ENCODE data around the gene KIF18B. TPM values are rescaled to one million over a fixed set of nuclear protein-coding genes. Genes with fewer than 3 reads are reported as not detected.

The KIF18B gene
- total and polyA plus RNA-seq, 10 of the 15 experiments (the other 5 are each of a cell fraction or from before 2014, with no cell fraction given): 2.8 to 46.2 (median 20.5) TPM

DNA sequence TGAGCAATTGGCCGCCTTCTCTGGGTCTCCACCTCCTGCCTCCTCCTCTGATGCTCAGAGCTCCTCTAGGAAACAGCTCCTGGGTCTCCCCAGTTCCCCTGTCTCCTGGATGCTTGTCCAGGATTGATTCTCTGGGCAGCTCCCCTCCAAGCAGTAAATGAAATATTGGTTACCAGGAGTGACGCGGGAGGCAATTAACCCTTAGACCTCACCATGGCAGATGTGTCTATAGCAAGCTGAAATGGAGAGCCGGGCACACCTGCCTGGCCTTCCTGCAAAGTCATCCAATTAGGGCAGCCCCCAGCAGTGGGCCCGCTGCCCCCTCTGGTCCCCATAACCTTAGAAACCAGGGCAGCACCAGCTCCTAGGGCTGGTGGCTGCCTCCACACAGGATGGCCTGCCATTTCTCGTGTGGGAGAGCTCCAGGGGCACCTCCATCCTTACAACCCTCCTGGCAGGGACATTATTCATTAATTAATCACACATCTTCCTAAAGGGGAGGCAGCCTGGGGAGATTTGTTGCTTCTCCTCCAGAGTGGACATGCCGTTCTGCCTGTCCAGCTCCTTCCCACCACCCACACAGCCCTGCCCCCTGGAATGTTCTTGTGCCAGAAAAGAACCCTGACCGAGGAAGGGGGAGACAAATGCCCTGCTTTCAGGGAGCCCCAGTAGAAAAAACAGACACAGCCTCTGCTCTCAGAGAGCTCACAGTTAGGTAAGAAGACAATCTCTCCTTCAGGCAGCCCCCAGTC lies 8.3 kb upstream of the KIF18B start:
- ChIA-PET CTCF (interaction anchor here (0.7 to 6.3 kb wide), 4 partner anchors 36 to 196 kb away, joined by 3 to 29 read pairs (median 4); no protein-coding TSS in a partner anchor), SMC1A (ENCODE audit: uncharacterized antibody, unreplicated experiment) (interaction anchor here (1.4 kb wide), 1 partner anchor 11 kb away, joined by 3 read pairs; no protein-coding TSS in a partner anchor), RAD21 (ENCODE audit: unreplicated experiment) (interaction anchor here (0.5 to 1.1 kb wide), 2 partner anchors 31 to 36 kb away, joined by 3 to 4 read pairs; no protein-coding TSS in a partner anchor), POLR2A (interaction anchor here (0.5 kb wide), 1 partner anchor 117 kb away, joined by 3 read pairs; no protein-coding TSS in a partner anchor)
- intact Hi-C loops (cut with micrococcal nuclease; ENCODE audit: unreplicated experiment): no loop called here
- no peak overlapping the region for H3K4me2 ChIP-seq (ENCODE audit: control insufficient read depth, insufficient read depth)
- H2AFZ ChIP-seq (ENCODE audit: control insufficient read depth, low read depth, low read length): no peak overlapping the region
- H3K27me3 ChIP-seq (replicated peaks in 1 of 2; ENCODE audit: control insufficient read depth in 2 of 2, insufficient read depth in 2 of 2, low read length in 1 of 2): peaks cover 3 to 5% of the 10 kb centered on the region in 2 experiments
- FAIRE-seq (no peak), DNase-seq (ENCODE audit: low read depth, low spot score) (no peak), ATAC-seq (no peak)
- no peaks in the 10 kb centered on the region for H3K9me3 ChIP-seq (replicated peaks; ENCODE audit: control insufficient read depth, insufficient read depth, low read length)
- 44% methylated on average over 8 of the region's 8 CpGs for WGBS (ENCODE audit: insufficient coverage, insufficient replicate concordance, low lambda C conversion rate, missing lambda C conversion rate)
- no peak overlapping the region for H3K4me3 ChIP-seq
- no peak overlapping the region for H3K27ac ChIP-seq (ENCODE audit: control insufficient read depth, insufficient read depth)
- no peaks in the 10 kb centered on the region for H3K36me3 ChIP-seq (ENCODE audit: control insufficient read depth in 2 of 2, insufficient read depth in 2 of 2, low read length in 1 of 2)
- BruUV-seq (replicated peaks): no TSS peak
- no peaks in the 10 kb centered on the region for H4K20me1 ChIP-seq (ENCODE audit: control insufficient read depth, insufficient read depth)
- no peak overlapping the region for H3K9ac ChIP-seq (ENCODE audit: control insufficient read depth, insufficient read depth, low read length)
- no peaks in the 10 kb centered on the region for H3K79me2 ChIP-seq (ENCODE audit: control insufficient read depth, insufficient read depth, low read length)
- in situ Hi-C loops (cut with MboI): no loop called here
- no peaks in the 10 kb centered on the region for H3K4me1 ChIP-seq (ENCODE audit: control insufficient read depth, insufficient read depth, low read length)
- TF ChIP-seq RFX5 (IDR thresholded peaks at IDR 0.05; ENCODE audit: low read depth, low read length) (no peak), ETV6 (conservative IDR thresholded peaks at IDR 0.05 in 1 of 2, IDR thresholded peaks at IDR 0.05 in 1 of 2; ENCODE audit: borderline replicate concordance in 1 of 2, low read depth in 1 of 2) (no peak), SMAD5 (IDR thresholded peaks at IDR 0.05; ENCODE audit: low read depth) (no peak), JUNB (IDR thresholded peaks at IDR 0.05) (no peak), SUPT20H (IDR thresholded peaks at IDR 0.05; ENCODE audit: borderline replicate concordance, control insufficient read depth, low read depth, low read length) (no peak), WRNIP1 (IDR thresholded peaks at IDR 0.05; ENCODE audit: borderline replicate concordance, low read depth, low read length) (no peak), IKZF2 (IDR thresholded peaks at IDR 0.05) (no peak)
- TF ChIP-seq, protein P1, sequence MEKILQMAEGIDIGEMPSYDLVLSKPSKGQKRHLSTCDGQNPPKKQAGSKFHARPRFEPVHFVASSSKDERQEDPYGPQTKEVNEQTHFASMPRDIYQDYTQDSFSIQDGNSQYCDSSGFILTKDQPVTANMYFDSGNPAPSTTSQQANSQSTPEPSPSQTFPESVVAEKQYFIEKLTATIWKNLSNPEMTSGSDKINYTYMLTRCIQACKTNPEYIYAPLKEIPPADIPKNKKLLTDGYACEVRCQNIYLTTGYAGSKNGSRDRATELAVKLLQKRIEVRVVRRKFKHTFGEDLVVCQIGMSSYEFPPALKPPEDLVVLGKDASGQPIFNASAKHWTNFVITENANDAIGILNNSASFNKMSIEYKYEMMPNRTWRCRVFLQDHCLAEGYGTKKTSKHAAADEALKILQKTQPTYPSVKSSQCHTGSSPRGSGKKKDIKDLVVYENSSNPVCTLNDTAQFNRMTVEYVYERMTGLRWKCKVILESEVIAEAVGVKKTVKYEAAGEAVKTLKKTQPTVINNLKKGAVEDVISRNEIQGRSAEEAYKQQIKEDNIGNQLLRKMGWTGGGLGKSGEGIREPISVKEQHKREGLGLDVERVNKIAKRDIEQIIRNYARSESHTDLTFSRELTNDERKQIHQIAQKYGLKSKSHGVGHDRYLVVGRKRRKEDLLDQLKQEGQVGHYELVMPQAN (conservative IDR thresholded peaks at IDR 0.05): no peak
- TF ChIP-seq, protein P2, sequence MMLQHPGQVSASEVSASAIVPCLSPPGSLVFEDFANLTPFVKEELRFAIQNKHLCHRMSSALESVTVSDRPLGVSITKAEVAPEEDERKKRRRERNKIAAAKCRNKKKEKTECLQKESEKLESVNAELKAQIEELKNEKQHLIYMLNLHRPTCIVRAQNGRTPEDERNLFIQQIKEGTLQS (IDR thresholded peaks at IDR 0.05; ENCODE audit: borderline replicate concordance, extremely low read depth, low read depth, low read length): no peak
- TF ChIP-seq, protein P3, sequence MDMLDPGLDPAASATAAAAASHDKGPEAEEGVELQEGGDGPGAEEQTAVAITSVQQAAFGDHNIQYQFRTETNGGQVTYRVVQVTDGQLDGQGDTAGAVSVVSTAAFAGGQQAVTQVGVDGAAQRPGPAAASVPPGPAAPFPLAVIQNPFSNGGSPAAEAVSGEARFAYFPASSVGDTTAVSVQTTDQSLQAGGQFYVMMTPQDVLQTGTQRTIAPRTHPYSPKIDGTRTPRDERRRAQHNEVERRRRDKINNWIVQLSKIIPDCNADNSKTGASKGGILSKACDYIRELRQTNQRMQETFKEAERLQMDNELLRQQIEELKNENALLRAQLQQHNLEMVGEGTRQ (IDR thresholded peaks at IDR 0.05; ENCODE audit: borderline replicate concordance, low read depth, low read length): no peak
- TF ChIP-seq, protein P4, sequence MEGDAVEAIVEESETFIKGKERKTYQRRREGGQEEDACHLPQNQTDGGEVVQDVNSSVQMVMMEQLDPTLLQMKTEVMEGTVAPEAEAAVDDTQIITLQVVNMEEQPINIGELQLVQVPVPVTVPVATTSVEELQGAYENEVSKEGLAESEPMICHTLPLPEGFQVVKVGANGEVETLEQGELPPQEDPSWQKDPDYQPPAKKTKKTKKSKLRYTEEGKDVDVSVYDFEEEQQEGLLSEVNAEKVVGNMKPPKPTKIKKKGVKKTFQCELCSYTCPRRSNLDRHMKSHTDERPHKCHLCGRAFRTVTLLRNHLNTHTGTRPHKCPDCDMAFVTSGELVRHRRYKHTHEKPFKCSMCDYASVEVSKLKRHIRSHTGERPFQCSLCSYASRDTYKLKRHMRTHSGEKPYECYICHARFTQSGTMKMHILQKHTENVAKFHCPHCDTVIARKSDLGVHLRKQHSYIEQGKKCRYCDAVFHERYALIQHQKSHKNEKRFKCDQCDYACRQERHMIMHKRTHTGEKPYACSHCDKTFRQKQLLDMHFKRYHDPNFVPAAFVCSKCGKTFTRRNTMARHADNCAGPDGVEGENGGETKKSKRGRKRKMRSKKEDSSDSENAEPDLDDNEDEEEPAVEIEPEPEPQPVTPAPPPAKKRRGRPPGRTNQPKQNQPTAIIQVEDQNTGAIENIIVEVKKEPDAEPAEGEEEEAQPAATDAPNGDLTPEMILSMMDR (IDR thresholded peaks at IDR 0.05 in 2 of 3, conservative IDR thresholded peaks at IDR 0.05 in 1 of 3; ENCODE audit: control insufficient read depth in 2 of 3, extremely low read depth in 1 of 3, insufficient read depth in 1 of 3, low read depth in 3 of 3, low read length in 3 of 3): no peak
- TF ChIP-seq, protein P5, sequence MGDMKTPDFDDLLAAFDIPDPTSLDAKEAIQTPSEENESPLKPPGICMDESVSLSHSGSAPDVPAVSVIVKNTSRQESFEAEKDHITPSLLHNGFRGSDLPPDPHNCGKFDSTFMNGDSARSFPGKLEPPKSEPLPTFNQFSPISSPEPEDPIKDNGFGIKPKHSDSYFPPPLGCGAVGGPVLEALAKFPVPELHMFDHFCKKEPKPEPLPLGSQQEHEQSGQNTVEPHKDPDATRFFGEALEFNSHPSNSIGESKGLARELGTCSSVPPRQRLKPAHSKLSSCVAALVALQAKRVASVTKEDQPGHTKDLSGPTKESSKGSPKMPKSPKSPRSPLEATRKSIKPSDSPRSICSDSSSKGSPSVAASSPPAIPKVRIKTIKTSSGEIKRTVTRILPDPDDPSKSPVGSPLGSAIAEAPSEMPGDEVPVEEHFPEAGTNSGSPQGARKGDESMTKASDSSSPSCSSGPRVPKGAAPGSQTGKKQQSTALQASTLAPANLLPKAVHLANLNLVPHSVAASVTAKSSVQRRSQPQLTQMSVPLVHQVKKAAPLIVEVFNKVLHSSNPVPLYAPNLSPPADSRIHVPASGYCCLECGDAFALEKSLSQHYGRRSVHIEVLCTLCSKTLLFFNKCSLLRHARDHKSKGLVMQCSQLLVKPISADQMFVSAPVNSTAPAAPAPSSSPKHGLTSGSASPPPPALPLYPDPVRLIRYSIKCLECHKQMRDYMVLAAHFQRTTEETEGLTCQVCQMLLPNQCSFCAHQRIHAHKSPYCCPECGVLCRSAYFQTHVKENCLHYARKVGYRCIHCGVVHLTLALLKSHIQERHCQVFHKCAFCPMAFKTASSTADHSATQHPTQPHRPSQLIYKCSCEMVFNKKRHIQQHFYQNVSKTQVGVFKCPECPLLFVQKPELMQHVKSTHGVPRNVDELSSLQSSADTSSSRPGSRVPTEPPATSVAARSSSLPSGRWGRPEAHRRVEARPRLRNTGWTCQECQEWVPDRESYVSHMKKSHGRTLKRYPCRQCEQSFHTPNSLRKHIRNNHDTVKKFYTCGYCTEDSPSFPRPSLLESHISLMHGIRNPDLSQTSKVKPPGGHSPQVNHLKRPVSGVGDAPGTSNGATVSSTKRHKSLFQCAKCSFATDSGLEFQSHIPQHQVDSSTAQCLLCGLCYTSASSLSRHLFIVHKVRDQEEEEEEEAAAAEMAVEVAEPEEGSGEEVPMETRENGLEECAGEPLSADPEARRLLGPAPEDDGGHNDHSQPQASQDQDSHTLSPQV (IDR thresholded peaks at IDR 0.05): no peak

Measured in GM12878 (cell line).